Measurements from ENCODE around the gene PDE8B.
"Not testable (repeated sequence)": the region's sequence is repeated elsewhere in the genome, so short reads cannot be mapped to it uniquely, and the experiment has no call there.

PDE8B gene

GRCh38 chr5:77437194-77437593 is 226.7 kb downstream of the PDE8B start:
- DNase-seq (ENCODE audit: low spot score) = peak; percentile 7

DNA sequence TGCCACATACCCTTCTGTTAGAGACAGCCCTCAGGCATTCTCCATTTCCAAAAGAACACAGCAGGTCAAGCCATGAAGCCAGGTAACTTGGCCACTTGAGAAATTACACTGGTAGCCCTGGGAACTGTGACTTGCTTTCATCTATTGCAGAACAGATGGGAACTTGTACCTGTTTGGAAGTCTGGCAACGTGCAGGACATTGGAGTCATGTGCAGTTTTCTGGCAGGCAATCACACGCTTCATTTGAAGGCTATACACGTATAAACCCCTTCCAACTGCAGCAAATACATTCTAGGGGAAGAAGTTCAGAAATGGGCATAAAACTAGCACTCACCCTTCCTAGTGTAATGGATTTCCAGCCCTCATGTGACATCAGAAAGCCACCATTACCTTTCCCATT is 227.6 kb downstream of the PDE8B start:
- no peak for DNase-seq (ENCODE audit: low spot score)

DNA sequence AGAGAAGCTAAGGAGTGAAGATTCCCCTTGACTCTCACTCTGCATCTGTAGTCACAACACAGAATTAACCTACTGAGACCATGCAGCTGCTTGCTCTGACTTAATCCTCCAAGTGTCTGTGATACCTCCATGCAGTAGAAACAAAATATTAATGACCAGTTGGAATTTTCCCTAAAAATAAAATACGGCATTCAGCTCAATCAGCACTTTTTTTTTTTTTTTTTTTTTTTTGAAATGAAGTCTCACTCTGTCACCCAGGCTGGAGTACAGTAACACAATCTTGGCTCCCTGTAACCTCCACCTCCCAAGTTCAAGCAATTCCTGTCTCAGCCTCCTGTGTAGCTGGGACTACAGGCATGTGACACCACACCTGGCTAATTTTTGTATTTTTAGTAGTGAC is 233.2 kb downstream of the PDE8B start:
- DNase-seq (ENCODE audit: low spot score) = no peak

GRCh38 chr5:77444356-77444755 is 233.9 kb downstream of the PDE8B start:
- no peak for DNase-seq (ENCODE audit: low spot score)

DNA sequence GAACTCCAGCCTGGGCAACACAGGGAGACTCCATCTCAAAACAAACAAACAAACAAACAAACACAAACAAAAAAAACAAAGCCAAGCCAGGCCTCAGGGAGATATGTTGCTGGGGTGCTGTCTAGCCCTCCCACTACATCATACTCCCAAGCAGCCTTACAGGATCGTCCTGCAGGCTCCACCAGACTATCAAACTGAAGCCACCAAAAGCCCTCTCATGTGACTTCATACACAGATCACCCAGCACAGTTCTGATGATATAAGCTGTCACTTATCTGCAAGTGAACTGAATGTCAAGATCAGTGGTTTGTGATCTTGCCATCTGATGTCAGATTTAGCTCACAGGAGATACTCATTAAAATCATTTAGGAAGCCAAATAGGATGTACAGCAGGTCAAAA is 238.4 kb downstream of the PDE8B start:
- DNase-seq (ENCODE audit: low spot score) = no peak

- DNase-seq (ENCODE audit: low spot score) = no peak
These were observed 238.8 kb downstream of the PDE8B start for GRCh38 chr5:77449277-77449676.

DNA sequence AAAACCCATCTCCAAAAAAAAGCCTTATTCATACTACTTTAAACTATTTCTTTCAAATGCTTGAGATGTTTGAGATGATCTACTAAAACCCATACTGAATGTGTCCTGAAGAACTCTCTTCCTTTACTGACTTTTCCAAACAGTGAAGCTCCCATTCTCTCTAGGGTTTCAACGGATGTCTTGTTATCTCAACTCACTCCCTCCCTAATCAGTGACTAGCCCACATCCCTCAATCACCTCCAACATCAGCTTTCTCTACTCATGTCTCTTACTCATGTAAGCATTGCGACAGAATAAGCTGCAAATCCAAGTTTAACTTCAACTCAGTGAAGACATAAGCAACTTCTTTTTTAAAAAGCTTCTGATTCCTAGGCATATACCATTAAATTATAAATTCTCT is 239.5 kb downstream of the PDE8B start:
- no peak for DNase-seq (ENCODE audit: low spot score)

DNA sequence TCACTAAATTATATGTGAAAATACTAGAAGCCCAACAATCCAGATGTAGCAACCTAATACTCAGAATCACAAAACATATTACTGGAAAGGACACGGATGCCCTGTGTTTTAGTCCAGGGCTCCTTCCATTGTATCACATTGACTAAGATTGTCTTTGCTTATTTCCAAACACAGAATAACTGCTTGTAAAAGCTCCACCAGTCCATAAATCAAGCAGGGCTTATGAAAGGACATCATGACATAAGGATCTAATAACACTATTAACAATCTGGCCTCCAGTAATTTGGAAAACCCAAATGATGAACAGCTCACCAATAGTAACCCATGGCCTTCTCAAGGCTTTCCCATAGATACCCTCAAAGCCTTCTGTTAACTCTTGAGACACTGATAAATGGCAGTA is 241.9 kb downstream of the PDE8B start:
- DNase-seq (ENCODE audit: low spot score) = no peak

- DNase-seq (ENCODE audit: low spot score) = no peak
These were observed 243.6 kb downstream of the PDE8B start for GRCh38 chr5:77454123-77454522.

DNA sequence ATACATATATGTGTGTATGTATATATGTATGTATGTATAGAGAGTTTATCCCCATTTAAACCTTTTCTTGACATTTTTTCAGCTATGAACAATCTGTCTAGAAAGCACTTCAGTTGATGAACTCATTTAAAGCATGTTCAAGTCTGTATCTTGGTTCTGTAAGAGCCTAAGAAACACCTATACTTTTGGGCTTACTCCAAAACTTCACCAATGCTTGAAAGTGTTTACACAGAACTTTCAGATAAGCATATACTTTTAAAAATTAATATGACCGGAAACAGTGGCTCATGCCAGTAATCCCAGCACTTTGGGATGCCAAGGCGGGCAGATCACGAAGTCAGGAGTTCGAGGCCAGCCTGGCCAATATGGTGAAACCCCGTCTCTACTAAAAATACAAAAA is 250.8 kb downstream of the PDE8B start:
- no peak for DNase-seq (ENCODE audit: low spot score)

DNA sequence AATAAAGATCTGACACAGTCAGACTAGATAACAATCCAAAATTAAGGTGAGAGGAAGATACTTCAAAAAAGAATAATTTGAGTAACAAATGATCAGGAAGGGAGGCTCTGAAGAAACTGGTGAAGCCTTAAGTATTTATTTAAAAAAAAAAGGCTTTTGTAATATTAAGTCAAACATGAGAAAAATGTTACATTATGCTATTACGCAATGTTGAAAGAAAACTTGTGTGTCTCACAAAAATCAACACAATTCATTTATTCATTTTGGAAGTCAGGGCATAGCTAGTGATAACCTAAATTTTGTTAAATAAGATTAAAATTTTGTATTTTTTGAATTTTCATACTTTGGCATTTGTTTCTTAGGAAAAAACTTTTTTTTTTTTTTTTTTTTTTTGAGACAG is 253.4 kb downstream of the PDE8B start:
- no peak for DNase-seq (ENCODE audit: low spot score)

DNA sequence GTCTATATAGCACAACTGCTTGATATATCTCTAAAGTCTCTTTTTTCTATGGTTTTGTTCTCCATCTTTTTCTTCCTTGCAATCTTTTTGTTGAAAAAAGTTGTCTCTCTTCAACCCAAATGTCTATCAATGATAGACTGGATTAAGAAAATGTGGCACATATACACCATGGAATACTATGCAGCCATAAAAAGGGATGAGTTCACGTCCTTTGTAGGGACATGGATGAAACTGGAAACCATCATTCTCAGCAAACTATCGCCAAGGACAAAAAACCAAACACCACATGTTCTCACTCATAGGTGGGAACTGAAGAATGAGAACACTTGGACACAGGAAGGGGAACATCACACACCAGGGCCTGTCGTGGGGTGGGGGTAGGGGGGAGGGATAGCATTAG is 258.4 kb downstream of the PDE8B start:
- DNase-seq (ENCODE audit: low spot score) = not testable (repeated sequence)

GRCh38 chr5:77475041-77475440 is 264.6 kb downstream of the PDE8B start:
- DNase-seq (ENCODE audit: low spot score) = not testable (repeated sequence)

Measured in RKO (cell line).